Ureter (tissue), 1 donor: ENCODE measurements around the gene LTV1. TPM values are rescaled to one million over a fixed set of nuclear protein-coding genes. Genes with fewer than 3 reads are reported as not detected.
"Not testable (repeated sequence)": the region's sequence is repeated elsewhere in the genome, so short reads cannot be mapped to it uniquely, and the experiment has no call there.

Experiments
- DNase-seq: peaks from one replicate; pipeline ENCODE4 v3.0.0-alpha.2; 2020; ENCODE audit warnings: low spot score
- total RNA-seq: library from RNA; stranded (reverse); gene quantifications from one replicate; pipeline ENCODE4 v1.2.4, GENCODE V29; 2023
- donor health status: DM: yes; HTN: yes; CAD: no.

LTV1 gene, protein sequence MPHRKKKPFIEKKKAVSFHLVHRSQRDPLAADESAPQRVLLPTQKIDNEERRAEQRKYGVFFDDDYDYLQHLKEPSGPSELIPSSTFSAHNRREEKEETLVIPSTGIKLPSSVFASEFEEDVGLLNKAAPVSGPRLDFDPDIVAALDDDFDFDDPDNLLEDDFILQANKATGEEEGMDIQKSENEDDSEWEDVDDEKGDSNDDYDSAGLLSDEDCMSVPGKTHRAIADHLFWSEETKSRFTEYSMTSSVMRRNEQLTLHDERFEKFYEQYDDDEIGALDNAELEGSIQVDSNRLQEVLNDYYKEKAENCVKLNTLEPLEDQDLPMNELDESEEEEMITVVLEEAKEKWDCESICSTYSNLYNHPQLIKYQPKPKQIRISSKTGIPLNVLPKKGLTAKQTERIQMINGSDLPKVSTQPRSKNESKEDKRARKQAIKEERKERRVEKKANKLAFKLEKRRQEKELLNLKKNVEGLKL
- total RNA-seq: 28.6 TPM

DNA sequence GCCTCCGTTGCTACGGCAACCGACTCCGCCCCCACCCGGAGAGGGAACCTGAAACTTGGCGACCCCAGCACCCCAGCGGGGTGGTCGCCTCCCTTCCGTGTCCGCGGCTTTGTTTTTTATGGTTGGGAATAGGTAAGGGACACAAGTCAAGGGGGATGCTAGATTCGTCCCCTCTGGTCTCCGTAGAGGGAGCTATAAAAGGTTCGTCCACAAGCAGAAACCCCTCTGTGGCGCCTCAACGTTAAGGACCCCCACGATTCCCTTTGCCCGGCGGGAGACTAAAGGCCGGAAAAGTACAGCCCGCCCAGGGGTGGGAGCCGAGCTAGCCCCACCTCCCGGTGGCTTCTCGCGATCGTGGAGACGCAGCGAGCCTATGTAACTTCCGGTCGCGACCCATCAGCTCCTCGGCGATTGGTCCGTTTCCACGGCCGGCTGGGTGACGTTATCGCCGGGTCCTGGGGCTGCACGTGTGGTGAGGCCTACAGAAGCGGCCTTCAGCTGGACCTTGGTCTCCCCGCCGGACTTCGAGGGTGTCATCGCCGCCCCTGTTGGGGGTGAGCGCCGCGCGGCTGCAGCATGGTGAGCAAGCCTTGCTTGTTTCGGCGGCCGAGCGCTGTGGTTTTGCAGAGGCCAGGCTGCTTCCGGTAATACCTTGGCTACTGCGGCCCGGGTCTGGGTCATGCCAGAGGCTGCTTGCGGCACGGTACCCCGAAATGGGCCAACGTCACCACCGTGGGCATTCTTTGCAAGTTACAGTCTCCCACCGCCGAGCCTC, at the start of gene LTV1:
LTV1 (plus strand) TSS at position 437 of the 775 bp plus-strand sequence; CDS start at position 577, 140 bp downstream.
- DNase-seq: peak; percentile 97

DNA sequence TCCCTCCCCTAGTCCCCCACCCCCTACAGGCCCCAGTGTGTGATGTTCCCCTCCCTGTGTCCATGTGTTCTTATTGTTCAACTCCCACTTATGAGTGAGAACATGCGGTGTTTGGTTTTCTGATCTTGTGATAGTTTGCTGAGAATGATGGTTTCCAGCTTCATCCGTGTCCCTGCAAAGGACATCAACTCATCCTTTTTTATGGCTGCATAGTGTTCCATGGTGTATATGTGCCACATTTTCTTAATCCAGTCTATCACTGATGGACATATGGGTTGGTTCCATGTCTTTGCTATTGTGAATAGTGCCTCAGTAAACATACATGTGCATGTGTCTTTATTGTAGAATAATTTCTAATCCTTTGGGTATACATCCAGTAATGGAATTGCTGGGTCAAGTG, 46.6 kb upstream of the LTV1 start:
- not testable (repeated sequence) for DNase-seq

DNA sequence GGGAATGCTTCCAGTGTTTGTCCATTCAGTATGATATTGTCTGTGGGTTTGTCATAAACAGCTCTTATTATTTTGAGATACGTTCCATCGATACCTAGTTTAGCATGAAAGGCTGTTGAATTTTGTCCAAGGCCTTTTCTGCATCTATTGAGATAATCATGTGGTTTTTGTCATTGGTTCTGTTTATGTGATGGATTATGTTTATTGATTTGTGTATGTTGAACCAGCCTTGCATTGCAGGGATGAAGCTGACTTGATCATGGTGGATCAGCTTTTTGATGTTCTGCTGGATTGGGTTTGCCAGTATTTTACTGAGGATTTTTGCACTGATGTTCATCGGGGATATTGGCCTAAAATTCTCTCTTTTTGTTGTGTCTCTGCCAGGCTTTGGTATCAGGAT, 44.7 kb upstream of the LTV1 start:
- not testable (repeated sequence) for DNase-seq

DNA sequence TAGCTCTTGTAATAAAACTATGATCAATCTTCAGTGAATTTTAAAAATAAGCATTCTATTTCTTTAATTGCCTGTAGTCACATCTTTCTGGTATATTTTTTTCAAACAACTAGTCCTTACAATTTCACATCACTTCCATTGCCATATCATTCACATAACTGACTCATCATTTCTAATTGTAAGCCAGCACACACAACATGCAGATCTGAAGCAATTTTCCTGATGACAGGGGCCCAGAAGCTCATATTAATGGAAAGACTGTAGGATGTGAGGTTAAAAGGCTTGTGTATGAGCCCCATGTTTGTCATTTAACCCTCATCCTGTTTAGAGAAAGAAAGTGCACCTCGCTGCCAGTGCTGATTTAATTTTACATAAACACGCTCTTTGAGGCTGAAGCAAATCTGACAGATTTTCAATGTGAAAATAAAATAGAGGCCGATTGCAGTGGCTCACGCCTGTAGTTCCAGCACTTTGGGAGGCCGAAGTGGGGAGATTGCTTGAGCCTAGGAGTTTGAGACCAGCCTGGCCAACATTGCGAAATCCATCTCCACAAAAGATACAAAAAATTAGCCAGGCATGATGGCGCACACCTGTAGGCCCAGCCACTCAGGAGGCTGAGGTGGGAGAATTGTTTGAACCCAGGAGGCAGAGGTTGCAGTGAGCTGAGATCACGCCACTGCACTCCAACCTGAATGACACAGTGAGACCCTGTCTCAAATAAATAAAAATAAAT, 40.1 kb upstream of the LTV1 start:
- no peak for DNase-seq

DNA sequence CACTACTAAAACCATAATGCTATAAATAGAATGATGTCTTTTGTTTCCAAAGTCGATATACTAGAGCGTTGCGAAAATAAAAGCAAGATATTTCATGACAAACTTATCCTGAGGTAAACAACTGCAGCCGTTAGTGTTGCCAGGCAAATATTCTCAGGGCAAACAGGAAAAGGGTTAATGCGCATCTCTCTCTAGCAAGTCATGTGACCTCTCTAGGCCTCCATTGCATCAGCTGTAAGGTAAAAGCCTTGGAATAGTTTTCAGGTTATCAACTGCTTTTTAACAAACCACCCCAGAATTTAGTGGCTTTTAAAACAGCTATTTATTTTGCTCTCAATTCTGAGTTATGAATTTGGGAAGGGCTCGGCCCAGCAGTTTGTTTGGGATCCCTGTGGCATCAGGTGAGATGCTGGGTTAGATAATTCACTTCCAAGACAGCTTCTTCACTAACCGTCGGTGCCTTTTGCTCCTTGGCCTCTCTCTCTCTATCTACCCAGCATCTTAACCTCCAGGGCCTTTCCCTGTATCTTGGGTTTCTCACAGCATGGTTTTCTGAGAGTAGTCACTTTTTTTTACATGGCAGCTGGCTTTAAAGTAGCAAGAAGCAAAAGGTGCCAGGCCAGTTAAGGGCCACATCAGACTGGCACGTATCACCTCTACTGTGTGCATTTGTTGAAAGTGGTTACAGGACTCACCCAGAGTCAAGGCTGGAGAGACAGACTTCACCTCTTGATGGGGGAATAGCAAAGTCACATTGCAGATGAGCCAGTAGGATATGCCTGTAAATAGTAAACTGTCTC, 39.2 kb upstream of the LTV1 start:
- DNase-seq: no peak

DNA sequence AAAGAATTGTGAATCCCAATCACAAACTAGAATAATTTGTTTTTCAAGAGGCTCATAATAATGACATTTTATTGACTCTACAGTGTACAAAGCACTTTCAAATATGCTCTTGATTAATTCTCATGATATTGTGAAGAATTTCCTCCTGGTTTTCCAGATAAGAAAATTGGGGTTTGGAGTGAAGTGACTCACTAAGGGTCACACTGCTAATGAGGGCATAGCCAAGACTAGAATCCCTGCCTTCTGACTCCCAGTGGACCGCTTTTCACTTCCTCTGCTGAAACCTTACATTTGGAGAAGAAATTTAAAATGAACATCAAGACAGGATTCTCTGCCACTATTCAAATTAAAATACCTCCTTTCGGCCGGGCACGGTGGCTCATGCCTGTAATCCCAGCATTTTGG, 38.3 kb upstream of the LTV1 start:
- no peak for DNase-seq

DNA sequence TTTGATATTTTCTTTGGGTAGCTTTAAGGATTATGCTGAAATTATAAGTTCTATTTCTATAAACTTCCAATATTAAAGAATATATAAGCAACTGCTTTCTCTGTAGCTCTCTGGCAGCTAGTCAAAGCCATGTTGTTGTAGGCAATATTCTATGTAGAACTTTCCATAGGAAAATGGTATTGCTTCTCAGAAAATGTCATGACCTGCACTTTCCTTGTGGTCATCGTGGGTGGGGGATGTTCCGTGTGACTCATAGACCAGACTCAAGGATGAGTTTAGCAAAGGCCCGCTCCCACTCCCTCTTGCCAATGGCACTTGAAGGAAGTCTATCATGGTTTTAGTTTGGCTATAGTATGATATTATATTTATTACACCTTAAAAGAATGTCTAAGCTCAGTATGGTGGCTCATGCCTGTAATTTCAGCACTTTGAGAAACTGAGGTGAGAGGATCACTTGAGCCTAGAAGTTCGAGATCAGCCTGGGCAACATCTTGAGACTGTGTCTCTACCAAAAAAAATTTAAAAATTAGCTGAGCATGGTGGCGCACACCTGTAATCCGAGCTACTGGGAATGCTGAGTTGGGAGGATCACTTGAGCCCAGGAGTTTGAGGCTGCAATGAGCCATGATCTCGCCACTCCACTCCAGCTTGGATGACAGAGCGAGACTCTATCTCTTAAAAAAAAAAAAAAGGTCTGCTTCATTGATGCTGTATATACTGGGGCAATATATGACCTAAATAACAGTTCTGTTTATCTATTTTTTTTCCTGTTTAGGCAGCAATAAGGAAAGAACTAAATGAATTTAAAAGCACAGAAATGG, 36.6 kb upstream of the LTV1 start:
- no peak for DNase-seq

DNA sequence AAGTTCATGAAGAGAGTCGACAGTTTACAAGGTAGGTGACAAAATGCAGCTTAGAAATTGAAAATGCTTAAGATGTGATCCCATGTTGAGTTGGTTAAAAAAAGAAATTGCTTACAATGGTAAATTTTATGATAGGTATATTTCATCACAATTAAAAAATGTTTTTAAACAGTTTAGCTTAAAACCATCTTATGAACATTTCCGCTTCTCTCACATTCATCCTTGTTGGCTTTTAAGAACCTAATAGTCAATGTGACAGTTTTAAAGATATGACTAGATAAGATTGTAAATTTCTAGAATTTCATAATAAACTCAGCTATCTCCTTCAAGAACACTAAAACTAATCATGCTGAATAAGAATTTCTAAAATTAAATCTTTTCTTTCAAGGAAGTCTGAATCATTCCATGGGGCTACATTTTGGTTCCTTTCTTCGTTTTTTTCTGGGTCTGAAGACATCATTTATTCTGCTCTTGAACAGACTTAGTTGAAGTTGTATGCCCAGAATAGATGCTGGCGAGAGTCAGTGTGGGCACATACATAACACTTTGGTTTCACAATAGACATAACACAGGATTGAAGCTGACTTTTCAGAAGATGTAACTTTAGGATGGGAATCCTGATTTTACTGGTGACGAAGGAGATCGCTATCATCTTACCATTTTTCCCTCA, 35.9 kb upstream of the LTV1 start:
- DNase-seq: no peak

DNA sequence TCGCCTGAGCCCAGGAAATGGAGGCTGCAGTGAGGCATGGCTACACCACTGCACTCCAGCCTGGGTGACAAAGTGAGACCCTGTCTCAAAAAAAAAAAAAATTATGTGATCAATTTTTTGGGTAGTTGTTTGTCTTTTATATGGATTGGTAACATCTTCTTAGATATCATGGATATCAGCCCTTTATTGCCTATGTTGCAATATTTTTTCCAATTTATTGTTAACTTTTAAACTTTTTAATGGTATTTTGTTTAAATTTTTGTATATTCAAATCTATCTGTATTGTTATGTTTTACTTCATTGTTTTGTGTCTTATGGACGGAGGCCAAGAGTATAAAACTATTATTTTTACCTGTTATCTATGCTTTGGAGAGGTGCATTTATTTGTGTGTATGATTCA, 32.4 kb upstream of the LTV1 start:
- no peak for DNase-seq

DNA sequence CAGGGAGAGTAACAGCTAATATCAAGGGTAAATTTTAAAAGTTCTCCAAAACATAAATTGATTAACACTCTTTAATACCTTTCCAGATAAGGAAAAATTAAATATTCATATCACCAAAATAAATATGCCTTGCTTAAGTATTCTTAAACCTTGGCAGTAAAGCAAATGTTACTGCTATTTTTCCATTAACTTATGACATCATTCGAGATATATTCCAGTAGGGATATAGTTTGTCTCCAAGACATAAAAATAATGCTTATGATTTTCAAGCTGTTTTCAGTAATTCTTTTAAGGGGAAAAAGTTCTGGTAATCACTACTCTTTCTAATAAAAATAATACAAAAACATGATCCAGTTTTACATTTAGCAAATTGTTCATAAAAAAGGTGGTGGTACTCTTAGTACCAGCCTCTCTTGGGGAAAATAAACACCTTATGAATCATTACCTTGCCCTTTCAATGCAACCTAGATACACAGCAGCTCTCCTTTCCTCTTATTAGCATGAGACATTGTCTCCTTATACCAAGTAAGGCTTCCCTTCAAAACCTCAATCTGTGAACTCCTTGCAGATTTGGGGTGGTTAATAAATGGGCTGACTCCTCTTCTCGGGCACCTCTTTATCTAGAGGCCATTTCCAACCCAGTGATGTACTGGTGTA, 31.5 kb upstream of the LTV1 start:
- DNase-seq: no peak

DNA sequence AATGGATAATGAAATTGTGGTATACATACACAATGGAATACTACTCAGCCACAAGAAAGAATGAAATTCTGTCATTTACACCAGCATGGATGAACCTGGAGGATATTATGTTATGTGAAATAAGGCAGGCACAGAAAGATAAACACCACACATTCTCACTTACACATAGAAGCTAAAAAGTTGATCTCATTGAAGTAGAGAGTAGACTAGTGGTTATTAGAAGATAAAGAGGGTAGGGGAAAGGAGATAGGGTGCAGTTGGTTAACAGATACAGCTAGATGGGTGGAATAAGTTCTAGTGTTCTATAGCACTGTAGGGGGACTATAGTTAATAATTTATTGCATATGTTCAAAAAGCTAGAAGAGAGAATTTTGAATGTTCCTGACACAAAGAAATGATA, 25.5 kb upstream of the LTV1 start:
- no peak for DNase-seq

DNA sequence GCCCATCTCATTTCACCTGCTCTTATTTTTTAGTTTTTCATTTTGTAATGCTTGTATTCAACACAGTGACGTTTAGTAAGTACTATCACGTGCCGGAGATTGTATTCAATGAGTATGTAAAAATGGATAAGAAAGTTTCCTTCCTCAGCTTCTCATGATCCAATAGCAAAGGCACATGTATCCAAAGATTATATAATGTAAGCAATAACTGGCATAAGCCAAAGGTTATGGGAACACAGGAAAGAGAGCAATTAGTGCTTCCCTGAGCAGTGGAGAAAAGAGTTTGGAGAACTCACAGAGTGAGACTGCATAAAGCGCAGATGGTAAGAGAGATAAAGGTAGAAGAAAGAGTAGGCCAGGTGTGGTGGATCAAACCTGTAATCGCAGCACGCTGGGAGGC, 21.8 kb upstream of the LTV1 start:
- DNase-seq: no peak

DNA sequence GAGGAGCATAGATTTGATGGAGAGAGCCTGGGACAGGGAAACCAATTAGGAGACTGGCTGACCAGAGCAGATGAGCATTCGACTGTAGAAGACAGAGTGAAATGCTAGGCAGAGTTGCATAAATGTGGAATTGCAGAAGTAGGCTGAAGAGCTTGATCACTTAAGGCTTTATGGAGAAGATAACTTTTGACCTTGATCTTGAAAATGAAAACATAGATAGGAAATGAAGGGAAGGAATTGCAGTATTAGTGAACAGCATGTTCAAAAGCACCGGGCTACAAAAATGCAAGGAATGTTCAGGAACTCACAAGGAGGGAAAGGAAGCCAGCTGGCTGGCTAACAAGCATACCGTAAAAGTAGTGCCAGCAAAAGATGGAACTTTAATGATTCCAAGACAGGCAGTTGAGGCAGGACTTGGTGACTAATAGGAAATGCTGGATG, 20.5 kb upstream of the LTV1 start:
- DNase-seq: no peak

DNA sequence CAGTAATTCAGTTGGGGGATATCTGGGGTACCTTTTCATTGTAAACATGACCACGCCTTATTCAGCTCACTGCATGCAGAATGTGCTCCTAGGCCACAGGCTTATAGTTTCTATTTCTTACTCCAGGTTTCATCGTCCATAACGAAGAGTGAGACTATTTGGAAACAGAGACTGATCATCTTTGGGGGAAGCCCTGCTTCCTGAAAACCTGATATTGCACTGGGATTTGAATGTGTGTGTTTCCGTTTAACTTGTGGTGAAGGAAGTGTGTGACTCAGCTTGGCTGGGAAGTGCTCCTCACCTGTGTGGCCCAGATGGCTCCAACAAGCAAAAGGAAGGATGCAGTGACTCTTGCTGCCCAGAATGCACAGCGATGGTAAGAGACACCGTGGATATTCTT, 19.6 kb upstream of the LTV1 start:
- DNase-seq: no peak

DNA sequence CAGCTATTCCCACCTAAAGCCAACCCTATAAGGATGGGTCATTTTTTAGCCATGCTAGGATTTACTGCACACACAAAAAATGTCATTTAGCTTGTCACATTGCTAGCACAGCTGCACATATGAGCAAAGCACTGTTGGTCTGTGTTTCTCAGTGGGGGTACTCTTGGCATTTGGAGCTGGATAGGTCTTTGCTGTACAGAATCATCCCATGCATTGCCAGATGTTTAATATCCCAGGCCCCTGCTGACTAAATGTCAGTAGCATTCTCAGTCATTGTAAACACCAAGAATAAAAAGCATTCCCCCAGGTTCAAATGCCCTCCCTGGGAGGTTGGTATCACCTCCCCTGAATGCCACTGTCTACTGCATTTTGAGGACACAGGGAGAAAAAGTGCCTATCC, 14.6 kb upstream of the LTV1 start:
- DNase-seq: no peak

DNA sequence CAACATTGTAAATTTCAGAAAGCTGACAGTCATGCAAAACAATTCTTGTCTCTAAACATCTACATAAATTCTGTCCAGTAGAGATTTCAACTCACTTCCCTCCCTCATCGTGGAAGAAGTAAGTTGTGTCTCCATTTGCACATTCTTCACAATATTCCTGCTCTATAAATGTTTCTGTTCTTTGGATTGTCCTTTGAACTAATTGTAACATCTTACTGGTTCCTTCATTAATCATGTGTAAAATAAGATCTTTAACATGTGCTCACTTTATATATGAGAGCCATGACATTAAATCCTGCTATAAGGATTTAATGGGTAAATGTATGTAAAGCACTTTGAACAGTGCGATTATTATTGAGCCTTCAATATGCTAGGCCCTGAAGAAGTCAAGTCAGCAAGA, 7.0 kb upstream of the LTV1 start:
- DNase-seq: no peak

DNA sequence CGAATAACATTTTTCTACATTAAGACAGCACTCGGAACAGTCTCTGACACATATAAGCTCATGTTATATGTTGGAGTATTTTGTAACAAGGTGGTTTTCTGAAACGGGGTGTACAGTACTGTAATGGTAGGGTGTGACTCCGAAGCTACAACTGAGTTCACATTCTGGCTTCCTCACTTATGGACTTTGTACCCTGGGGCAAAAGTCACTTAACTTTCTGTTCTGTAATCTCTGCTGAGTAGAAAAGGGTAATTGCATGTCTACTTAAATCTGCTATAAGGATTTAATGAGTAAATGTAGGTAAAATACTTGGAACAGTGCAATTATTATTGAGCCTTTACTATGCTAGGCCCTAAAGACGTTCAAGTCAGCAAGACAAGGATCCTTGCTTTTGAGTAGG, 4.7 kb upstream of the LTV1 start:
- no peak for DNase-seq

DNA sequence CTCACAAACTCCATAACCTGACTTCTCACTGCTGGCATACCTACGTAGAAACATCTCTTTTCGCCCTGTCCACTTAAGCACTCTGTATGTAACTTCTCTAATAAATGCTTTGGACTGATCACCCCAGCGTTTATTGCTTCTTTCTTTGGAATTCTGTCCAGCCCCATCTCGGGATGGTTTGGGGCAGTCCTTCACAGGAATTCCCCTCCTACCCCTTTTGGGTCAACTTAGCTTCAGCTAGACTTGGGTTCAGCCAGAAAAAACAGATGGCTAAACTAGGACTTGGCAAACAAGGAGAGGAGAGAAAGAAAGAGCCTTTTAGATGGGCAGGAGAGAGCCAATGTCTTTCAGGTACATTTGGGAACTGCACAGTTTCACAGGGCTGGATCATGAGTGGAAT, 3.9 kb upstream of the LTV1 start:
- no peak for DNase-seq

DNA sequence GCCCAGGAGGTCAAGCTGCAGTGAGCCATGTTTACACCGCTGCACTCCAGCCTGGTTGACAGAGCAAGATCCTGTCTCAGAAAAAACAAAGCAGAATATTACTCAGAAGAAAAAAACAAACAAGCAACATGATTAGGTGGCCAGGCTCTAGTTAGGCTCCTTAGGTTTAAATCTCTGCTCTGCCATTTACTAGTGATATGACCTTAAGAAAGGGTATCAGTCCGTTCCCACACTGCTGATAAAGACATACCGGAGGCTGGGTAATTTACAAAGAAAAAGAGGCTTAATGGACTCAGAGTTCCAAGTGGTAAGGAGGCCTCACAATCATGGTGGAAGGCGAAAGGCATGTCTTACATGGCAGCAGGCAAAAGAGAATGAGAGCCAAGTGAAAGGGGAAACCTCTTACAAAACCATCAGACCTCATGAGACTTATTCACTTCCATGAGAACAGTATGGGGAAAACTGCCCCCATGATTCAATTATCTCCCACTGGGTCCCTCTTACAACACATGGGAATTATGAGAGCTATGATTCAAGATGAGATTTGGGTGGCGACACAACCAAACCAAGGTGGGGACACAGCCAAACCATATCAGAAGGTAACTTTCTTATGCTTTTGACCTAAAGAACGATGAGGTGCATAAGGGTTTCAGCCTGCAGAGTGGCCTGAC, 2.4 kb upstream of the LTV1 start:
- DNase-seq: no peak
